H1 (cell line): ENCODE data around the gene EPHA10. TPM values are rescaled to one million over a fixed set of nuclear protein-coding genes. Genes with fewer than 3 reads are reported as not detected.

Experiments
- ATF3 ChIP-seq: IDR thresholded peaks from 2 replicates; pipeline ENCODE4 v1.6.1; 2011; ENCODE audit warnings: low read depth, mild to moderate bottlenecking, low read length; ENCODE audit not compliant: insufficient read depth
- CBX8 ChIP-seq: fragments of 300-800, 300-1000 bp; sonication (generic); IDR thresholded peaks from 2 replicates; pipeline ENCODE4 v1.7.1; 2016; ENCODE audit warnings: low read depth, low read length, borderline replicate concordance
- CEBPB ChIP-seq: IDR thresholded peaks from 2 replicates; pipeline ENCODE4 v1.6.1; 2012; ENCODE audit warnings: low read depth, low read length
- CHD2 ChIP-seq: IDR thresholded peaks from 2 replicates; pipeline ENCODE4 v1.6.1; 2012; ENCODE audit warnings: low read length, improper control_type of control experiment
- GABPA ChIP-seq: IDR thresholded peaks from 2 replicates; pipeline ENCODE4 v1.6.1; 2011; ENCODE audit warnings: mild to moderate bottlenecking, low read length, moderate library complexity, borderline replicate concordance; ENCODE audit not compliant: insufficient read depth
- HDAC2 ChIP-seq, 2 experiments: fragments of 300-600 bp in 1 of 2; sonication (generic) in 1 of 2; IDR thresholded peaks; 2 replicates each; pipeline ENCODE4 v1.6.1; 2011 to 2012; ENCODE audit warnings: low read depth in 2 of 2, low read length in 2 of 2, mild to moderate bottlenecking in 2 of 2, moderate library complexity in 2 of 2, borderline replicate concordance in 1 of 2, inconsistent platforms in 1 of 2
- KDM4A ChIP-seq: IDR thresholded peaks from one replicate; pipeline ENCODE4 v1.7.1; 2012; ENCODE audit warnings: low read depth, mild to moderate bottlenecking, moderate library complexity, low read length, inconsistent platforms; ENCODE audit not compliant: severe bottlenecking
- MAFK ChIP-seq: IDR thresholded peaks from 2 replicates; pipeline ENCODE4 v1.6.1; 2012; ENCODE audit warnings: low read depth, mild to moderate bottlenecking, improper control_type of control experiment, low read length
- MAX ChIP-seq: IDR thresholded peaks from 2 replicates; pipeline ENCODE4 v1.6.1; 2012; ENCODE audit warnings: inconsistent platforms
- NRF1 ChIP-seq: IDR thresholded peaks from 2 replicates; pipeline ENCODE4 v1.6.1; 2011; ENCODE audit warnings: mild to moderate bottlenecking, low read depth, low read length, improper control_type of control experiment
- POLR2AphosphoS5 ChIP-seq: IDR thresholded peaks from 2 replicates; pipeline ENCODE4 v1.6.1; 2011; ENCODE audit warnings: low read depth, low read length
- RAD21 ChIP-seq, 2 experiments: IDR thresholded peaks in 1 of 2; conservative IDR thresholded peaks in 1 of 2; 2 replicates each; pipeline ENCODE4 v1.6.1; 2011; ENCODE audit warnings: low read depth in 2 of 2, low read length in 2 of 2, improper control_type of control experiment in 1 of 2, inconsistent platforms in 1 of 2, mild to moderate bottlenecking in 1 of 2, moderate library complexity in 1 of 2
- RBBP5 ChIP-seq: IDR thresholded peaks from 2 replicates; pipeline ENCODE4 v1.7.1; 2012; ENCODE audit warnings: low read depth, mild to moderate bottlenecking, inconsistent platforms, low read length, moderate library complexity, borderline replicate concordance
- SP1 ChIP-seq: IDR thresholded peaks from 2 replicates; pipeline ENCODE4 v1.6.1; 2011; ENCODE audit warnings: low read depth, low read length
- SUZ12 ChIP-seq: fragments of 200-600 bp; sonication (generic); IDR thresholded peaks from 2 replicates; pipeline ENCODE4 v1.6.1; 2012; ENCODE audit warnings: mild to moderate bottlenecking, inconsistent platforms, low read length, moderate library complexity, mixed read lengths
- TBP ChIP-seq: IDR thresholded peaks from 2 replicates; pipeline ENCODE4 v1.6.1; 2011; ENCODE audit warnings: low read depth, low read length, improper control_type of control experiment
- YY1 ChIP-seq: IDR thresholded peaks from 2 replicates; pipeline ENCODE4 v1.6.1; 2011; ENCODE audit warnings: low read depth, mild to moderate bottlenecking, low read length
- polyA plus RNA-seq, 7 experiments: library from polyadenylated mRNA; depleted of rRNA in 3 of 7; stranded (reverse) in 5 of 7; unstranded in 2 of 7; fragments of >200 nt in 5 of 7; fragments of 200-250 nt in 2 of 7; gene quantifications; 1 replicate in 5 of 7; 2 replicates in 1 of 7; 4 replicates in 1 of 7; pipeline versions ENCODE4 v1.2.1 to v1.2.3, GENCODE V29; 2011 to 2013; ENCODE audit warnings: missing spikeins in 2 of 7, mixed read lengths in 2 of 7
- total RNA-seq: library from RNA; stranded (reverse); fragmentation: NEBNext Ultra II Directional; extraction: Animal tissue kit (Norgen Biotek cat#: 25700); gene quantifications from 2 replicates; pipeline ENCODE4 v1.2.1, GENCODE V29; 2021
- TF ChIP-seq, protein P1 (sequence below), 3 experiments: IDR thresholded peaks; 1 replicate in 2 of 3; 2 replicates in 1 of 3; pipeline versions ENCODE4 v1.5.1 to v1.6.1; 2011; ENCODE audit warnings: low read length in 3 of 3, mild to moderate bottlenecking in 3 of 3, inconsistent platforms in 2 of 3, low read depth in 1 of 3, moderate library complexity in 1 of 3; ENCODE audit not compliant: insufficient read depth in 1 of 3; ENCODE audit errors: control extremely low read depth in 1 of 3

The EPHA10 gene
- total and polyA plus RNA-seq, 2 of the 8 experiments (the other 6 are each of a cell fraction or from before 2014, with no cell fraction given), result 0.54 to 1.0 TPM

GRCh38 chr1:37795340-37796125 is 30.6 kb upstream of the EPHA10 start (continued):
- TF ChIP-seq GABPA (peak; percentile 82; the same call in 1 of the 2 replicates), RBBP5 (no peak), MAX (peak; percentile 92), SUZ12 (no peak), ATF3 (no peak), HDAC2 (IDR thresholded peaks at IDR 0.05; ENCODE audit: borderline replicate concordance in 1 of 2, low read depth in 2 of 2, low read length in 2 of 2) (peak; percentile 88 to 90; a peak in 3 of 4 replicates), CHD2 (no peak), SP1 (no peak), CEBPB (no peak), NRF1 (no peak), MAFK (no peak), POLR2AphosphoS5 (no peak), KDM4A (no peak), YY1 (peak; percentile 59; the same call in 1 of the 2 replicates), RAD21 (IDR thresholded peaks at IDR 0.05 in 1 of 2, conservative IDR thresholded peaks at IDR 0.05 in 1 of 2; ENCODE audit: low read depth in 2 of 2, low read length in 2 of 2) (peak in 1 of 2 experiments; percentile 30; a peak in 1 of 4 replicates), TBP (0 out of 2 replicates have a peak, but pooled peaks have one; percentile 28), CBX8 (no peak)
- TF ChIP-seq, protein P1, sequence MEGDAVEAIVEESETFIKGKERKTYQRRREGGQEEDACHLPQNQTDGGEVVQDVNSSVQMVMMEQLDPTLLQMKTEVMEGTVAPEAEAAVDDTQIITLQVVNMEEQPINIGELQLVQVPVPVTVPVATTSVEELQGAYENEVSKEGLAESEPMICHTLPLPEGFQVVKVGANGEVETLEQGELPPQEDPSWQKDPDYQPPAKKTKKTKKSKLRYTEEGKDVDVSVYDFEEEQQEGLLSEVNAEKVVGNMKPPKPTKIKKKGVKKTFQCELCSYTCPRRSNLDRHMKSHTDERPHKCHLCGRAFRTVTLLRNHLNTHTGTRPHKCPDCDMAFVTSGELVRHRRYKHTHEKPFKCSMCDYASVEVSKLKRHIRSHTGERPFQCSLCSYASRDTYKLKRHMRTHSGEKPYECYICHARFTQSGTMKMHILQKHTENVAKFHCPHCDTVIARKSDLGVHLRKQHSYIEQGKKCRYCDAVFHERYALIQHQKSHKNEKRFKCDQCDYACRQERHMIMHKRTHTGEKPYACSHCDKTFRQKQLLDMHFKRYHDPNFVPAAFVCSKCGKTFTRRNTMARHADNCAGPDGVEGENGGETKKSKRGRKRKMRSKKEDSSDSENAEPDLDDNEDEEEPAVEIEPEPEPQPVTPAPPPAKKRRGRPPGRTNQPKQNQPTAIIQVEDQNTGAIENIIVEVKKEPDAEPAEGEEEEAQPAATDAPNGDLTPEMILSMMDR (IDR thresholded peaks at IDR 0.05; ENCODE audit: control extremely low read depth in 1 of 3, insufficient read depth in 1 of 3, low read depth in 1 of 3, low read length in 3 of 3), result no peak
